Stimulated activated CD8-positive, alpha-beta memory T cell treated with anti-CD3 and anti-CD28 coated beads, Interleukin-12 subunit alpha, Interleukin-12 subunit beta, amount 100 ng/mL, for 24 hours (primary cell): ENCODE results near the gene LYAR.

Experiments used
- DNase-seq: peaks from one replicate; pipeline ENCODE4 v3.0.0-alpha.2; 2020; ENCODE audit errors: extremely low read depth

The LYAR gene

GRCh38 chr4:4316150-4316495 lies 26.2 kb upstream of the LYAR start:
- DNase-seq = no peak

- no peak for DNase-seq
Observed at GRCh38 chr4:4315461-4316149, 25.7 kb upstream of the LYAR start.

DNA sequence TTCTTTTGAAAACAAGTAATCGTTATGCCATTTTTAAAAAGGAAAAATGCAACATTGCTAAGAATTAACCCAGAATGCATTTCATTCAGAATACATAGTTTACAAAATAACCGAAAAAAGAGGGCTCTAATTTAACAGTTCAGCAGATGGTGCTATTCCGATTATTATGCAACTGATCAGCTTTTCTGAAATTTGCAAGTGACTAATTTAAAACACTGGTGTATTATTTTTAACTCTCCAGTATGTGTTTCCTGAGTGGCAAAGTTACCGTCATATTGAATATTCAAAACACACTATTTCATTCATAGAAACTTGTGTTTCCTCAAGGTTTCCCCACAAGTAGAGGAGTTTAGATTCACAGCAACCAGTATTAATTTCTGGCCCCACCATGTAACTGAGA lies 21.2 kb upstream of the LYAR start:
- no peak for DNase-seq

DNA sequence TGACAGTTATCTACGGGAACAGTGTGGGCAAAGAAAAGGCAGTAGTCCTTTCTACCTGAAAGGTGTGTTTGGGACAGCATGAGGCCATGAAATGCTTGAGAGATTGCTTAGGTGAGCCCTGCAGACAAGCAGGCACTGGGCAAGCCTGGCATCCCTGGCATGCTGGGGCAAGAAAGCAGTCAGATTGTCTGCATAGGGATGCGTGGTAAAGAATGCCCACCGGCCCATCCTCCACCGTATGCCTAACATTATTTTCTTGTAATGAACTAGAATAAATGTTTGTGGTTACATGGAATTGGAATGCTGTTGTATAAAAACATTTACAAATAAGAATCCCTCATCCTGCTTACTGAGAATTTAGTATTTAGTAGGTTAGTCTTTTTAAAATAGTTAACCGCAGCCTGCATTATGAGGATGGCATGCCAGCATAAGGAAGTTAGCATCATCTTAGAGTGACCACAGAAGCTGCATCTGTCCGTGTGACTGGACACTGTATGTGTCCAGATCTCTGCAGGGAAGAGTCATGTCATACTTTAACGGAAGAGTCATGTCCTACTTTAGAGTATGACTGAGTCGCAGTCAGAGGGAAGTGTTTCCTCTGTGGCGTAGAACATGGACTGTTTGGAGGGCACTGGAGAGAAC lies 19.0 kb upstream of the LYAR start:
- DNase-seq = no peak

- no peak for DNase-seq
Observed at GRCh38 chr4:4306920-4307319, 17.0 kb upstream of the LYAR start.

DNA sequence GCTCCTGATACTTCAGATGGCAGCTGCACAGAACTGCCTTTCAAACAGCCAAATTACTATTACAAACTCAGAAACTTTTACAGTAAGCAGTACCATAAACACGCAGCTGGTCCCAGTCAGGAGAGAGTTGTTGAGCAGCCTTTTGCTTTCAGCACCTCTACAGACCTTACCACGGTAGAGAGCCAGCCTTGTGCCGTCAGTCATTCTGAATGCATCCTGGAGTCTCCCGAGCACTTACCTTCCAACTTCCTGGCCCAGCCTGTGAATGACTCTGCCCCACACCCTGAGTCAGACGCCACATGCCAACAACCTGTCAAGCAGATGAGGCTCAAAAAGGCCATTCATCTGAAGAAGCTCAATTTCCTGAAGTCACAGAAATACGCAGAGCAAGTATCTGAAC lies 12.5 kb upstream of the LYAR start:
- DNase-seq = no peak

- DNase-seq = no peak
Observed at GRCh38 chr4:4302001-4302400, 12.0 kb upstream of the LYAR start.

DNA sequence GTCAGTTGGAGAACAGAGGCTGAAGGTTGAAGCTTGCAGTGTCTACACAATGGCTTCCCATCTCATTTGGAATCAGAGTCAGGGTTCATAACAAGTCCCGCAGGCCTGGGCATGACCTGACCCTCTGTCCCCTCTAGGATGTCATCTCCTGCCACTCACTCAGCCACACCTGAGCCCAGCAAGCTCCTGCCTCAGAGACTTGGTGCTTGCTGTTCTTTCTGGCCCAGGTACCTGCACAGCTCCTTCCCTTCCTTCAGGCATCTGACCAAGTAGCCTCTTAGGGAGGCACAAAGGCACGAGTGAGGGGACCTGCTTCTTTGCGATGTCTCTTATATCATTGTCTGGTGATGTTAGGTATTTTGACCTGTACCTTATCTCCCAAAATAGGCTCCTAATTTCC lies 9.1 kb upstream of the LYAR start:
- DNase-seq = no peak

- DNase-seq = no peak
Observed at GRCh38 chr4:4296283-4296846, 6.4 kb upstream of the LYAR start.

DNA sequence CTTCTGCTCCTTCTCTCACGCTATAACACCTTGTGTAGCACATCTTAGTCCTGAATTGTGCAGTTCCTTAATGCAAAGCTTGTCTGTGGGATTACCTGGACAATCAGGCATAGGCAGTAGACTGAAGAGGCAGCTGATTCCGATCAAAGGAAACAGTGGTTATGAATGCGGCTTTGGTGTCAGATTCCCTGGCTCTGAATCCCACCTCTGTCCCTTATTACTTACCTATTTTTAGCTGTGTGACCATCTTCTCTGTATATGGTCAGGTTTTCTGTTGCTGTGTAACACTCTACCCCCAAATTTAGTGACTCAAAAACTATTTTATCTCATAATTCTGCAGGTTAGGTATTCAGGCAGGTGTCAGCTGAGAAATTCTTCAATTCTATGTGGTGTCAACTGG lies 3.3 kb upstream of the LYAR start:
- DNase-seq = no peak

DNA sequence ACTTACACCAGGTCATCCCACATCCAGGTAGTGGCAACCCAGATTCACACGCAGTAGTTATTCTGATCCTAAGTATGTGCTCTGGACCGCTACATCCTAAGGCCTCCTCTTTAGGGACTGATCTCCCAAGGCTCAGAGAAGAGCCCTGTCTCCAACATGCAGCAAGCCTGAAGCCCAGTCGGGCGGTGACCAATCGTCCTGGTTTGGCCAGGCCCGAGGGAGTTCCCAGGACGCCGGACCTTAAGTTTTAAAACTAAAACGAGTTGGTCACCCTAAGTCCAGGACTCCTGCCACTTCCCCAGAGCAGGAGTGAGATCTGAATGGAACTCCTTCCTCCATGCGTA lies 385 bp downstream of the LYAR start:
- DNase-seq = no peak

DNA sequence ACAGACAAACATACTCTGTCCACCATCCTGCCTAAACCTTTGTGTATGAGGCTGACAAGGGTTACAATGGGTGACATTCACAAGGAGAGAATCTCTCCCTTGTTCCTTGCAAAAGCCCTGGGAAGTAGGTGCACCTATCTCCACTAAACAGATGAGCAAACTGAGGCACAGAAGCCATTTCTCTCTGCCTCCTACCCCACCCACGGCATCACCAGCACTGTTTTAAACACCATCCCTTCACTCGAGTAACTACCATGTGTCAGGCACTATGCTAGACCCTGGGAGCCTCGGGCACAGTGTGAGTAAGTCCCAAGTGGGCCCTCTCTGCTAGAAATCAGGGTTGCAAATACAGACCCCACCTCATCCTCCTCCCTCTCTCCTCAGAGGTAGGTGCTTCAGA lies 899 bp downstream of the LYAR start:
- DNase-seq = no peak

DNA sequence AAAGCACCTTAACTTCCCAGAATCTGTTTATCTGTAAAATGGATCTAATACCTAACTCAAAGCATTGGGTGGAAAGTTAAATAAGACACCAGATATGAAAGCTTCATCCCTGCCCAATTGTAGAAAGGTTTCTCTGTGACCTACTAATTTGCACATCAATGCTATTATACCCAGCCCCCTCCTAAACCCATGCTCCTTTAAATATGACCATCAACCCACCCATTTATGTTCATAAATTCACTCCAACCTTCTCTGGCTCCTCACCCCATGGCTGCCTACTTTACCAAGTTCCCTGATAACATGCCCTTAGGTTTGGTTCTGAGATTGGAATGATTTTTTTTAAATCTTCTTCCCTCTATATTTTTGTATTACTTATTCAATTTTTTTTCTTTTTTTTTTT lies 1.9 kb downstream of the LYAR start:
- no peak for DNase-seq

- DNase-seq = no peak
Observed at GRCh38 chr4:4284827-4285618, 4.9 kb downstream of the LYAR start.

DNA sequence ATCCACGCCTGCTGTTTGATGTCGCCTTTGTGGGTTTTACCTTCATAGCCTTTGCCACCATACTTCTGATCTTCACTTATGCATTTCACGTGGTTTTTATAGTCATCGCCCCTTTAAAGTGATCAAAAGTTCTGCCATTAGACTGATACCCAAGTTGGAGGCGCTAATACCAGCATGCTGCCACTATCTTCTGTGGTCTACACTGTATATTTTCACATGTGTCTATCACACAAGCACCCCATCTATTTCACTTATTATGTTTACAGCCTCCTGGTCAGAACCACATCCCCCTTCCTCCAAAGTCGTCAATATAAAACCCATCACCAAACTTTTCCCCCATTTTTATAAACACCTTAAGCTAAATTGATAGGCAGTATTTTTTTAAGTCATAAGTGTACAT lies 8.2 kb downstream of the LYAR start:
- no peak for DNase-seq

GRCh38 chr4:4277531-4277930 lies 12.4 kb downstream of the LYAR start:
- no peak for DNase-seq

DNA sequence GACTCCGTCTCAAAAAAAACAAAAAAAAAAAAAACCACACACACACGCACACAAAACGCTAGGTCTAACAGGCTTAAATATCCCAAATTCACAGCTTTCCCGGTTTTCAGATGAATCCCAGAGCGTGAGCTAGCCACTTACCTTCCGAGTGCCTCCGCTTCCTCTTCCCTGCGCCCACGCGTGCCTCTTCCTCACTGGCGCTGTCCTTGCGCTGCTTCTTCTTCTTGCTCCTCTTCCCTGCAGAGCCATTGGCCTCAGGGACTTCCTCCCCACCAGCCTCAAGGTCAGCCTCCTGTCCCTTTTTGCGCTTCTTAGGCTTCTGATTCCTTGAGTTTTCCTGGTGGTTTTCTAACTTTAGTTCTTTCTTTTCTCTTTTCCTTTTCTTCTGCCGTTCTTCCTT lies 15.7 kb downstream of the LYAR start:
- DNase-seq = no peak

DNA sequence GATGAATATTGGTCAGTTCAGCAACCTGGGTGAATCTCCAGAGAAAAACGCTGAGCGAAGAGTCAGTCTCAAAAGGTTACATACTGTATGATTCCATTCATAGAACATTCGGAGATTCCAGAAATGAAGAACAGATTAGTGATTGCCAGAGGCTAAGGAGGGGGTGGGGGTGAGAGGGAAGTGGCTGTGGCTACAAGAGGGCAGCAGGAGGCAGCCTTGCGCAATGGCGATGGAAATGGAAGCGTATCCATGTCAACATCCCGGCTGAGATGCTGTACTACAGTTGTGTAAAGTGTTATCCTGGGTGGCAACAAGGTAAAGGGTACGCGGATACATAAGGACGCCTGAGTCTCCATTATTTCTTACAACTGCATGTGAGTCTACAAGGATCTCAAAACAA lies 18.0 kb downstream of the LYAR start:
- DNase-seq = no peak

- no peak for DNase-seq
Observed at GRCh38 chr4:4270529-4270928, 19.4 kb downstream of the LYAR start.

- no peak for DNase-seq
Observed at GRCh38 chr4:4269856-4270255, 20.1 kb downstream of the LYAR start.

- DNase-seq = no peak
Observed at GRCh38 chr4:4269331-4269731, 20.6 kb downstream of the LYAR start.

GRCh38 chr4:4268776-4269175 lies 21.2 kb downstream of the LYAR start:
- DNase-seq = no peak

DNA sequence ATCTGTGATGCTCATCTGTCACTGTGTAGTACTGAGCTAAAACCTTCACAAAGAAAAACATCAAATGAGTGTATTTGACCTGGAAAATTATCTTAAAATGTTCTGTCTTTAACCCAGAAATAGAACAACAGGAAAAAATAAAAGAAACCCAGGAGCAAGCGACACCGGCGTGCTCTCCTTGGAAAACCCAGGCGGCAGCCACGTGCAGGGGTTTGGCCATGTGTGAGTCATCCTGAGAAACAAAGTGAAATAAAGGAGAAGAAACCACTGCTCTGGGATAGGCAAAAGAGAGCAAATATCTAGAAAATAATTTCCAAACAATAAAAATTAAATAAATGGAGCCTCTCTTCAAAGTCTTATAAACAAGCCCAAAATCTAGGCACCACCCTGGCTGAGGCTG lies 22.0 kb downstream of the LYAR start:
- DNase-seq = no peak
